K562 (cell line): Measurements from ENCODE around the gene RHOT1. TPM values are rescaled to one million over a fixed set of nuclear protein-coding genes. Genes with fewer than 3 reads are reported as not detected.

Experiments
- CHCHD3 ChIP-seq: fragments of 250-450 bp; sonication (Bioruptor Pico); IDR thresholded peaks from 2 replicates; pipeline ENCODE4 v2.1.2; 2022; ENCODE audit warnings: mild to moderate bottlenecking
- GABPA ChIP-seq: fragments of 200-800 bp; sonication (Bioruptor generic); conservative IDR thresholded peaks from 2 replicates; pipeline ENCODE4 v1.6.1; 2016; ENCODE audit warnings: low read depth, missing genetic modification characterization, missing compliant biosample characterization
- ILK ChIP-seq: fragments of 450-650 bp; IDR thresholded peaks from 2 replicates; pipeline ENCODE4 v1.6.1; 2016; ENCODE audit warnings: missing genetic modification characterization, low read depth, mild to moderate bottlenecking, missing compliant biosample characterization, moderate library complexity, borderline replicate concordance
- LARP7 ChIP-seq: fragments of 450-650 bp; IDR thresholded peaks from 2 replicates; pipeline ENCODE4 v1.6.1; 2016
- MAFG ChIP-seq: fragments of 450-650 bp; conservative IDR thresholded peaks from 2 replicates; pipeline ENCODE4 v1.6.1; 2016; ENCODE audit warnings: missing genetic modification characterization, missing compliant biosample characterization
- MEF2D ChIP-seq: conservative IDR thresholded peaks from 2 replicates; pipeline ENCODE4 v1.6.1; 2016; ENCODE audit warnings: low read depth, missing genetic modification characterization, missing compliant biosample characterization
- MYC ChIP-seq, 2 experiments: fragments of 250-450 bp in 1 of 2; sonication (Bioruptor Pico) in 1 of 2; IDR thresholded peaks; 2 replicates each; pipeline versions ENCODE4 v1.5.1 to v1.6.1; 2012 to 2021; ENCODE audit warnings: low read depth in 2 of 2, borderline replicate concordance in 1 of 2, improper control_type of control experiment in 1 of 2, low read length in 1 of 2, mild to moderate bottlenecking in 1 of 2, moderate library complexity in 1 of 2
- NBN ChIP-seq: fragments of 450-650 bp; IDR thresholded peaks from 2 replicates; pipeline ENCODE4 v1.6.1; 2016; ENCODE audit warnings: low read depth, mild to moderate bottlenecking
- NFXL1 ChIP-seq: fragments of 450-650 bp; formaldehyde crosslinking; IDR thresholded peaks from 2 replicates; pipeline ENCODE4 v1.4.0; 2021; ENCODE audit warnings: mild to moderate bottlenecking
- NR2C2 ChIP-seq, 2 experiments: fragments of 200-800 bp in 1 of 2; sonication (Bioruptor generic) in 1 of 2; sonication (generic) in 1 of 2; formaldehyde crosslinking in 1 of 2; IDR thresholded peaks; 2 replicates each; pipeline versions ENCODE4 v1.6.1 to v1.8.0; 2016 to 2022; ENCODE audit warnings: mild to moderate bottlenecking in 1 of 2, missing compliant biosample characterization in 1 of 2, missing genetic modification characterization in 1 of 2, missing genetic modification reagents in 1 of 2
- NR3C1 ChIP-seq: sonication (generic); formaldehyde crosslinking; IDR thresholded peaks from 2 replicates; pipeline ENCODE4 v1.8.1; 2022; ENCODE audit warnings: missing genetic modification reagents
- POLR3G ChIP-seq: IDR thresholded peaks from 2 replicates; pipeline ENCODE4 v1.6.1; 2011; ENCODE audit not compliant: insufficient read length, insufficient replicate concordance; ENCODE audit errors: extremely low read depth
- SMARCE1 ChIP-seq: fragments of 450-650 bp; IDR thresholded peaks from 2 replicates; pipeline ENCODE4 v1.7.1; 2016; ENCODE audit warnings: mild to moderate bottlenecking
- U2AF1 ChIP-seq: fragments of 200-400 bp; formaldehyde crosslinking; optimal IDR thresholded peaks from 2 replicates; pipeline ENCODE3; 2017; ENCODE audit warnings: mild to moderate bottlenecking, low read depth, low read length, moderate library complexity
- ZBED1 ChIP-seq: IDR thresholded peaks from 2 replicates; pipeline ENCODE4 v1.6.1; 2014
- ZBTB8A ChIP-seq: fragments of 450-650 bp; IDR thresholded peaks from 2 replicates; pipeline ENCODE4 v1.6.1; 2018; ENCODE audit warnings: mild to moderate bottlenecking, moderate library complexity; ENCODE audit not compliant: partially characterized antibody
- ZNF212 ChIP-seq: fragments of 450-650 bp; formaldehyde crosslinking; IDR thresholded peaks from 2 replicates; pipeline ENCODE4 v1.4.0; 2020; ENCODE audit warnings: mild to moderate bottlenecking
- ZNF263 ChIP-seq: sonication (generic); formaldehyde crosslinking; IDR thresholded peaks from 2 replicates; pipeline ENCODE4 v1.8.0; 2022; ENCODE audit warnings: mild to moderate bottlenecking, missing genetic modification reagents, borderline replicate concordance
- polyA plus RNA-seq, 8 experiments: library from polyadenylated mRNA; depleted of rRNA in 4 of 8; stranded (reverse) in 5 of 8; unstranded in 3 of 8; fragments of >200 nt; fragmentation: Nextera tagmentation in 2 of 8; fragmentation: Illumina TruSeq in 1 of 8; extraction: Ambion mirVana in 2 of 8; extraction: Trizol in 1 of 8; gene quantifications; 2 replicates each; pipeline versions ENCODE4 v1.2.1 to v1.2.3, GENCODE V29; 2011 to 2014; ENCODE audit warnings: inconsistent platforms in 1 of 8, missing spikeins in 1 of 8
- total RNA-seq, 7 experiments: library from RNA; depleted of rRNA in 6 of 7; stranded (reverse); fragments of >200 nt in 6 of 7; fragmentation: Illumina TruSeq in 2 of 7; extraction: Trizol in 2 of 7; gene quantifications; 2 replicates each; pipeline versions ENCODE4 v1.2.1 to v1.2.3, GENCODE V29; 2011 to 2021; ENCODE audit warnings: low replicate concordance in 1 of 7
- TF ChIP-seq, protein P1 (sequence below): sonication (generic); formaldehyde crosslinking; IDR thresholded peaks from 2 replicates; pipeline ENCODE4 v1.8.1; 2023; ENCODE audit warnings: mild to moderate bottlenecking, missing genetic modification reagents
- TF ChIP-seq, protein P2 (sequence below): fragments of 450-650 bp; IDR thresholded peaks from 2 replicates; pipeline ENCODE4 v1.6.1; 2016; ENCODE audit warnings: mild to moderate bottlenecking
- TF ChIP-seq, protein P3 (sequence below): fragments of 450-650 bp; IDR thresholded peaks from 2 replicates; pipeline ENCODE4 v1.6.1; 2016; ENCODE audit warnings: borderline replicate concordance

Gene RHOT1
- total and polyA plus RNA-seq, 9 of the 15 experiments (the other 6 are each of a cell fraction or from before 2014, with no cell fraction given): 23.0 to 101 (median 32.2) TPM

DNA sequence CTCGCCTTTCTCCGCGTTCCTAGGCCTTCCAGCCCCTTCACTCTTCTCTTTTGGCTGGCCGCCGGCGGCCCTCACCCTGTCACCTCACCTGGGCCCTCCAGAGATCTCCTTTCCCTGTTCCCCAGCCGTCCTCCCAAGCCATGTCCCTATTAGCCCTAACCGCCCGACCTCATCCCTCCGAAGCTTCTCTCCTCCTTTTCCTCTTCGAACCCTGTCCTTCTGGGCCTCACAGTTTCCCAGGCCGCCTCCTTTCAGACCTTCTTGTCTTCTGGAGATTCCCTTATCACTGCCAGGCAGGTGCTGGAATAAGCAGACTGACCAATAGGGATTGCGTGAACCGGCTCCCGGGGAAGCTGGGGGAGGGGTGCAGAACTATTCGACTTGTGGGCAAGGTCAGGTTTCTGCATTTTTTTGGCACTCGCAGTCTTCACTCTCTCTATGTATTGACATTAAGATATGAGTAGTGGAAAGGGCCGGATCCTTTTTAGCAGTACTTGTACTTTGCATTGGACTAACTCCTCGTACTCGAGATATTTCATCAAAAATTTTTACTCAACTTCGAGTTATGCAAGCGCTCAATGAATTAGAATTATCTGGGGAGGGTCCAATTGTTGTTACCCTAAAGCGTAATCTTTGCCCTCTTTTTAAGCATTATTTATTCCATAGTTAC, 690 bp downstream of the RHOT1 start (continued):
- TF ChIP-seq, protein P1, sequence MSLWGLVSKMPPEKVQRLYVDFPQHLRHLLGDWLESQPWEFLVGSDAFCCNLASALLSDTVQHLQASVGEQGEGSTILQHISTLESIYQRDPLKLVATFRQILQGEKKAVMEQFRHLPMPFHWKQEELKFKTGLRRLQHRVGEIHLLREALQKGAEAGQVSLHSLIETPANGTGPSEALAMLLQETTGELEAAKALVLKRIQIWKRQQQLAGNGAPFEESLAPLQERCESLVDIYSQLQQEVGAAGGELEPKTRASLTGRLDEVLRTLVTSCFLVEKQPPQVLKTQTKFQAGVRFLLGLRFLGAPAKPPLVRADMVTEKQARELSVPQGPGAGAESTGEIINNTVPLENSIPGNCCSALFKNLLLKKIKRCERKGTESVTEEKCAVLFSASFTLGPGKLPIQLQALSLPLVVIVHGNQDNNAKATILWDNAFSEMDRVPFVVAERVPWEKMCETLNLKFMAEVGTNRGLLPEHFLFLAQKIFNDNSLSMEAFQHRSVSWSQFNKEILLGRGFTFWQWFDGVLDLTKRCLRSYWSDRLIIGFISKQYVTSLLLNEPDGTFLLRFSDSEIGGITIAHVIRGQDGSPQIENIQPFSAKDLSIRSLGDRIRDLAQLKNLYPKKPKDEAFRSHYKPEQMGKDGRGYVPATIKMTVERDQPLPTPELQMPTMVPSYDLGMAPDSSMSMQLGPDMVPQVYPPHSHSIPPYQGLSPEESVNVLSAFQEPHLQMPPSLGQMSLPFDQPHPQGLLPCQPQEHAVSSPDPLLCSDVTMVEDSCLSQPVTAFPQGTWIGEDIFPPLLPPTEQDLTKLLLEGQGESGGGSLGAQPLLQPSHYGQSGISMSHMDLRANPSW (CRISPR knock-in tag): 0 out of 2 replicates have a peak, but pooled peaks have one; percentile 78
- TF ChIP-seq ZBTB8A (no peak), U2AF1 (no peak), SMARCE1 (peak; percentile 91), LARP7 (peak; percentile 86), NR2C2 (CRISPR knock-in tag; IDR thresholded peaks at IDR 0.05) (no peak), NR2C2 (tag; IDR thresholded peaks at IDR 0.05) (peak; percentile 12; the same call in 1 of the 2 replicates), CHCHD3 (no peak; the same call in 1 of the 2 replicates), GABPA (tag) (no peak), NR3C1 (CRISPR knock-in tag) (no peak), ZBED1 (peak; percentile 46; the same call in 1 of the 2 replicates), NBN (peak; percentile 94), MEF2D (tag) (peak; percentile 37; the same call in 1 of the 2 replicates), NFXL1 (no peak), ILK (tag) (no peak), POLR3G (no peak), MYC (IDR thresholded peaks at IDR 0.05; ENCODE audit: low read depth, low read length) (peak; percentile 76), MYC (CRISPR knock-in tag; IDR thresholded peaks at IDR 0.05; ENCODE audit: borderline replicate concordance, low read depth) (no peak), ZNF212 (CRISPR knock-in tag) (no peak), MAFG (no peak), ZNF263 (CRISPR knock-in tag) (no peak)
- TF ChIP-seq, protein P2, sequence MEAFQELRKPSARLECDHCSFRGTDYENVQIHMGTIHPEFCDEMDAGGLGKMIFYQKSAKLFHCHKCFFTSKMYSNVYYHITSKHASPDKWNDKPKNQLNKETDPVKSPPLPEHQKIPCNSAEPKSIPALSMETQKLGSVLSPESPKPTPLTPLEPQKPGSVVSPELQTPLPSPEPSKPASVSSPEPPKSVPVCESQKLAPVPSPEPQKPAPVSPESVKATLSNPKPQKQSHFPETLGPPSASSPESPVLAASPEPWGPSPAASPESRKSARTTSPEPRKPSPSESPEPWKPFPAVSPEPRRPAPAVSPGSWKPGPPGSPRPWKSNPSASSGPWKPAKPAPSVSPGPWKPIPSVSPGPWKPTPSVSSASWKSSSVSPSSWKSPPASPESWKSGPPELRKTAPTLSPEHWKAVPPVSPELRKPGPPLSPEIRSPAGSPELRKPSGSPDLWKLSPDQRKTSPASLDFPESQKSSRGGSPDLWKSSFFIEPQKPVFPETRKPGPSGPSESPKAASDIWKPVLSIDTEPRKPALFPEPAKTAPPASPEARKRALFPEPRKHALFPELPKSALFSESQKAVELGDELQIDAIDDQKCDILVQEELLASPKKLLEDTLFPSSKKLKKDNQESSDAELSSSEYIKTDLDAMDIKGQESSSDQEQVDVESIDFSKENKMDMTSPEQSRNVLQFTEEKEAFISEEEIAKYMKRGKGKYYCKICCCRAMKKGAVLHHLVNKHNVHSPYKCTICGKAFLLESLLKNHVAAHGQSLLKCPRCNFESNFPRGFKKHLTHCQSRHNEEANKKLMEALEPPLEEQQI: peak; percentile 75; the same call in 1 of the 2 replicates
- TF ChIP-seq, protein P3, sequence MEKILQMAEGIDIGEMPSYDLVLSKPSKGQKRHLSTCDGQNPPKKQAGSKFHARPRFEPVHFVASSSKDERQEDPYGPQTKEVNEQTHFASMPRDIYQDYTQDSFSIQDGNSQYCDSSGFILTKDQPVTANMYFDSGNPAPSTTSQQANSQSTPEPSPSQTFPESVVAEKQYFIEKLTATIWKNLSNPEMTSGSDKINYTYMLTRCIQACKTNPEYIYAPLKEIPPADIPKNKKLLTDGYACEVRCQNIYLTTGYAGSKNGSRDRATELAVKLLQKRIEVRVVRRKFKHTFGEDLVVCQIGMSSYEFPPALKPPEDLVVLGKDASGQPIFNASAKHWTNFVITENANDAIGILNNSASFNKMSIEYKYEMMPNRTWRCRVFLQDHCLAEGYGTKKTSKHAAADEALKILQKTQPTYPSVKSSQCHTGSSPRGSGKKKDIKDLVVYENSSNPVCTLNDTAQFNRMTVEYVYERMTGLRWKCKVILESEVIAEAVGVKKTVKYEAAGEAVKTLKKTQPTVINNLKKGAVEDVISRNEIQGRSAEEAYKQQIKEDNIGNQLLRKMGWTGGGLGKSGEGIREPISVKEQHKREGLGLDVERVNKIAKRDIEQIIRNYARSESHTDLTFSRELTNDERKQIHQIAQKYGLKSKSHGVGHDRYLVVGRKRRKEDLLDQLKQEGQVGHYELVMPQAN: peak; percentile 80
